B cell (primary cell): ENCODE data around the gene UBA1. TPM values are rescaled to one million over a fixed set of nuclear protein-coding genes. Genes with fewer than 3 reads are reported as not detected.

Experiments used
- ATAC-seq: fragments of 200-7000 bp; cut with Tn5 transposase; one replicate; pipeline ENCODE4 v1.10.0; 2021; ENCODE audit warnings: low read depth, mild to moderate bottlenecking, moderate number of reproducible peaks, moderate library complexity
- CTCF ChIA-PET: fragments of 350-600 bp; sonication (Branson Sonifier 250); formaldehyde crosslinking; loops from one replicate; lab custom pipeline; 2021; ENCODE audit warnings: antibody characterized with exemption, inconsistent platforms; lab: Charles Lee
- POLR2A ChIA-PET: fragments of 350-600 bp; sonication (Branson Sonifier 250); formaldehyde crosslinking; loops from one replicate; lab custom pipeline; 2021; ENCODE audit warnings: antibody characterized with exemption; lab: Charles Lee
- DNase-seq: peaks from one replicate; pipeline ENCODE4 v3.0.0; 2013
- H2AFZ ChIP-seq: 2 replicates; pipeline ENCODE4 v1.6.1; 2012; ENCODE audit warnings: mild to moderate bottlenecking, low read depth, low read length; ENCODE audit not compliant: insufficient read depth, poor library complexity, severe bottlenecking
- H3K27ac ChIP-seq, 2 donors: 1 replicate in 1 of 2; 2 replicates in 1 of 2; pipeline ENCODE4 v1.5.1; 2012 to 2013; ENCODE audit warnings: low read length in 2 of 2, mild to moderate bottlenecking in 2 of 2, moderate library complexity in 1 of 2
- H3K27me3 ChIP-seq, 4 experiments: fragments of 200-600 bp in 1 of 4; sonication (generic) in 1 of 4; replicated peaks in 1 of 4; 1 replicate in 2 of 4; 2 replicates in 2 of 4; pipeline versions ENCODE4 v1.6.1 to v1.7.0; 2013 to 2016; ENCODE audit warnings: low read length in 3 of 4, mild to moderate bottlenecking in 2 of 4, mixed read lengths in 1 of 4, moderate library complexity in 1 of 4; ENCODE audit not compliant: insufficient read depth in 4 of 4, control insufficient read depth in 3 of 4; ENCODE audit errors: control extremely low read depth in 1 of 4
- H3K36me3 ChIP-seq, 2 experiments: replicated peaks in 1 of 2; 1 replicate in 1 of 2; 2 replicates in 1 of 2; pipeline versions ENCODE4 v1.6.1 to v1.7.1; 2013; ENCODE audit warnings: low read length in 1 of 2; ENCODE audit not compliant: insufficient read depth in 2 of 2, control insufficient read depth in 1 of 2; ENCODE audit errors: control extremely low read depth in 1 of 2, extremely low read depth in 1 of 2
- H3K4me1 ChIP-seq, 2 donors: fragments of 200-600 bp in 1 of 2; sonication (generic) in 1 of 2; 1 replicate in 1 of 2; 2 replicates in 1 of 2; pipeline versions ENCODE4 v1.5.1 to v1.6.1; 2013 to 2017; ENCODE audit warnings: low read length in 2 of 2; ENCODE audit not compliant: control insufficient read depth in 2 of 2, insufficient read depth in 2 of 2
- H3K4me2 ChIP-seq: replicated peaks from 2 replicates; pipeline ENCODE3; 2012; ENCODE audit warnings: mild to moderate bottlenecking, low read depth, low read length; ENCODE audit not compliant: poor library complexity, severe bottlenecking
- H3K4me3 ChIP-seq, 5 experiments: fragments of 200-600 bp in 1 of 5; sonication (generic) in 1 of 5; 1 replicate in 3 of 5; 2 replicates in 2 of 5; pipeline versions ENCODE4 v1.5.1 to v1.7.0; 2011 to 2016; ENCODE audit warnings: low read length in 4 of 5, mild to moderate bottlenecking in 4 of 5, low read depth in 2 of 5, control low read depth in 1 of 5, moderate library complexity in 1 of 5; ENCODE audit not compliant: insufficient read depth in 1 of 5; ENCODE audit errors: control extremely low read depth in 1 of 5, extremely low read depth in 1 of 5
- H3K79me2 ChIP-seq: fragments of 200-600 bp; sonication (generic); one replicate; pipeline ENCODE4 v1.6.0; 2016; ENCODE audit warnings: low read length; ENCODE audit not compliant: control insufficient read depth, insufficient read depth
- H3K9ac ChIP-seq: fragments of 200-600 bp; sonication (generic); 2 replicates; pipeline ENCODE4 v1.6.1; 2017; ENCODE audit warnings: mild to moderate bottlenecking, low read length, moderate library complexity
- H3K9me3 ChIP-seq, 3 donors: one replicate each; pipeline versions ENCODE4 v1.6.1 to v1.7.1; 2013; ENCODE audit warnings: low read length in 2 of 3; ENCODE audit not compliant: control insufficient read depth in 2 of 3, insufficient read depth in 1 of 3; ENCODE audit errors: control extremely low read depth in 1 of 3
- H4K20me1 ChIP-seq: 2 replicates; pipeline ENCODE4 v1.6.0; 2012; ENCODE audit warnings: mild to moderate bottlenecking, low read length; ENCODE audit not compliant: insufficient read depth, control insufficient read depth, poor library complexity, severe bottlenecking
- H3K27ac Mint-ChIP-seq: one replicate; pipeline ENCODE4 v1.8.0; 2021; ENCODE audit warnings: mixed read lengths
- H3K27me3 Mint-ChIP-seq: one replicate; pipeline ENCODE4 v1.8.0; 2021; ENCODE audit warnings: mixed read lengths
- H3K4me1 Mint-ChIP-seq: one replicate; pipeline ENCODE4 v1.8.0; 2021; ENCODE audit warnings: mixed read lengths
- H3K4me3 Mint-ChIP-seq: one replicate; pipeline ENCODE4 v1.8.0; 2021; ENCODE audit warnings: mixed read lengths
- H3K9me3 Mint-ChIP-seq: one replicate; pipeline ENCODE4 v1.8.0; 2022; ENCODE audit warnings: mixed read lengths; ENCODE audit not compliant: insufficient read depth
- CTCF ChIP-seq: fragments of 200-600 bp; IDR thresholded peaks from one replicate; pipeline ENCODE4 v1.8.0; 2022; ENCODE audit warnings: antibody characterized with exemption, mild to moderate bottlenecking
- EZH2 ChIP-seq: IDR thresholded peaks from 2 replicates; pipeline ENCODE4 v1.6.1; 2012; ENCODE audit warnings: borderline replicate concordance, low read depth, mild to moderate bottlenecking, moderate library complexity, low read length; ENCODE audit not compliant: insufficient read depth, poor library complexity, severe bottlenecking
- WGBS: methylation state at CpG from one replicate; pipeline ENCODE4 v1.1.5; 2013; ENCODE audit warnings: missing lambda C conversion rate; ENCODE audit not compliant: insufficient coverage; 5-methylcytosine and 5-hydroxymethylcytosine counted together
- intact Hi-C: fragments of 100-400 bp; cut with micrococcal nuclease; formaldehyde crosslinking; loops from one replicate; pipeline ENCODE4 v1.10.0; 2022
- polyA plus RNA-seq: library from polyadenylated mRNA; depleted of rRNA; stranded (reverse); fragments of >200 nt; gene quantifications from 2 replicates; pipeline ENCODE4 v1.2.3, GENCODE V29; 2012
- total RNA-seq, 2 donors: library from RNA; stranded (reverse); fragments of 120-200 nt in 1 of 2; gene quantifications; 1 replicate in 1 of 2; 2 replicates in 1 of 2; pipeline versions ENCODE4 v1.2.3 to v1.2.4, GENCODE V29; 2013 to 2022

UBA1 gene
- total and polyA plus RNA-seq, 2 donors (not counting 1 experiment from before 2014, with no cell fraction given), result 166 to 211 TPM

DNA sequence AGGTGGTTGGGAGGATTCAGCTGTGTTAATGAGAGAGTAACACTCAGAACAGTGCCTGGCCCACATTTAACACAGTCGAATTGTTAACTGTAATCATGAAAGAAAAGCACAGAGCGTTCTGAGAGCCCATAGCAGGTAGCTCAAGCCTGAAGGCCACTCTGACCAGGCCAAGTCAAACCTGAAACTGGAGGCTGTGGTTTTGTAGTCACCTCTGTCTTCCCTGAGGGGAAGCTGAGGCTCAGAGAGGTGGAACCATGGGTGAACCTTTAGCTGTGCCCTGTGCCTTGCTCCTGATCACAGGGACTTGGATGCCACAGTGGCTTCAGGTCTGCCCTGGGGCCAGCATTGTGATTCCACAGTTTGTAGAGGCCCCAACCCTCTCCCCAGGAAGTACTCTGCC lies 16.6 kb upstream of the UBA1 start:
- ChIA-PET CTCF (interaction anchor here (0.5 kb wide), 1 partner anchor 191 kb away, joined by 3 read pairs; no protein-coding TSS in a partner anchor), POLR2A (no interaction called here)
- H3K4me2 ChIP-seq, result no peak overlapping the region
- no peak overlapping the region for H3K9ac ChIP-seq
- H2AFZ ChIP-seq, result no peak overlapping the region
- H3K9me3 ChIP-seq, result no peaks in the 10 kb centered on the region
- ATAC-seq (no peak), DNase-seq (no peak)
- no peak overlapping the region for H3K27ac ChIP-seq
- 0% methylated on average over 1 of the region's 2 CpGs for WGBS
- no peak for TF ChIP-seq CTCF
- no peak for TF ChIP-seq EZH2
- H3K27me3 Mint-ChIP-seq, result no peaks in the 10 kb centered on the region
- no peaks in the 10 kb centered on the region for H3K4me1 ChIP-seq
- peaks cover 0 to 46% of the 10 kb centered on the region in 2 experiments for H3K36me3 ChIP-seq
- H3K79me2 ChIP-seq, result peaks cover under 1% of the 10 kb centered on the region
- H3K4me3 ChIP-seq, result no peak overlapping the region
- intact Hi-C loops, result no loop called here
- no peak overlapping the region for H3K4me3 Mint-ChIP-seq
- H4K20me1 ChIP-seq, result peaks cover under 1% of the 10 kb centered on the region
- no peak overlapping the region for H3K27ac Mint-ChIP-seq
- no peaks in the 10 kb centered on the region for H3K9me3 Mint-ChIP-seq
- H3K4me1 Mint-ChIP-seq, result no peaks in the 10 kb centered on the region
- H3K27me3 ChIP-seq, result no peaks in the 10 kb centered on the region

DNA sequence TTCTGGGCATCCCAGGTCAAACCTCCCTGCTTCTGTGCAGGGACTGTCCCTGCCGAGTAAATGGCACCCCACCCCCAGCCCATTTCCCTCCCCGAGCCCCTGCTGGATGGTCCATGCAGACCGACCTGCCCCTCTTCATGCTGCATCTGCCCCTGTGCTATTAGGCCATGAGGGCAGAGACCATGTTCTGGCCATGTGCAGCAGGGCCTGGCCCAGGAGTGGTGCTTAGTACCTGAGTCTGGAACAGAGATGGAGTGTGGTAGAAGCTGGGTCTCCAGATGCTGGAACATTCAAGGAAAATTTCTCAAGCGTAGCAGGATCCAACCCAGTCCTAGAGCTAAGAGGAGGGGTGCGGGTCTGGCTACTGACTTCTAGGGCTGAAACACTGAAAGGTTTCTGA lies 15.3 kb upstream of the UBA1 start:
- POLR2A ChIA-PET, result no interaction called here
- H3K9me3 ChIP-seq, result no peaks in the 10 kb centered on the region
- TF ChIP-seq EZH2, result no peak
- TF ChIP-seq CTCF, result no peak

More for the DNA sequence above, 15.3 kb upstream of the UBA1 start:
- no peaks in the 10 kb centered on the region for H3K4me1 ChIP-seq
- Mint-ChIP-seq H3K27me3 (no peaks in the 10 kb centered on the region), H3K4me3 (no peak overlapping the region), H3K4me1 (no peaks in the 10 kb centered on the region), H3K27ac (no peak overlapping the region), H3K9me3 (no peaks in the 10 kb centered on the region)
- DNase-seq, result no peak
- no peak overlapping the region for H3K27ac ChIP-seq
- CTCF ChIA-PET, result no interaction called here
- intact Hi-C loops, result no loop called here
- H4K20me1 ChIP-seq, result no peaks in the 10 kb centered on the region
- no peak overlapping the region for H3K9ac ChIP-seq
- H3K36me3 ChIP-seq, result peaks cover 0 to 51% of the 10 kb centered on the region in 2 experiments
- 100% methylated on average over 2 of the region's 5 CpGs for WGBS
- H3K27me3 ChIP-seq, result no peaks in the 10 kb centered on the region
- no peak overlapping the region for H3K4me3 ChIP-seq
- H3K79me2 ChIP-seq, result no peaks in the 10 kb centered on the region
- H3K4me2 ChIP-seq, result no peak overlapping the region
- H2AFZ ChIP-seq, result no peak overlapping the region
- no peak for ATAC-seq
